Skeletal muscle tissue (tissue), 4 donors: ENCODE results near the gene SHISAL1. TPM values are rescaled to one million over a fixed set of nuclear protein-coding genes. Genes with fewer than 3 reads are reported as not detected.

ENCODE experiments used
- H3K27ac ChIP-seq: one replicate; pipeline ENCODE4 v1.7.0; 2013; ENCODE audit warnings: mild to moderate bottlenecking, low read depth, low read length, inconsistent platforms
- H3K27me3 ChIP-seq, 3 donors: one replicate each; pipeline ENCODE4 v1.7.0; 2013; ENCODE audit warnings: low read length in 3 of 3; ENCODE audit not compliant: control insufficient read depth in 3 of 3, insufficient read depth in 3 of 3
- H3K36me3 ChIP-seq, 3 donors: one replicate each; pipeline ENCODE4 v1.7.0; 2013; ENCODE audit warnings: low read length in 3 of 3; ENCODE audit not compliant: control insufficient read depth in 3 of 3, insufficient read depth in 3 of 3
- H3K4me1 ChIP-seq, 3 donors: one replicate each; pipeline ENCODE4 v1.7.0; 2013; ENCODE audit warnings: low read length in 3 of 3, mild to moderate bottlenecking in 3 of 3; ENCODE audit not compliant: control insufficient read depth in 3 of 3, insufficient read depth in 3 of 3
- H3K4me3 ChIP-seq, 3 donors: one replicate each; pipeline ENCODE4 v1.7.0; 2013; ENCODE audit warnings: low read length in 3 of 3
- H3K9ac ChIP-seq, 3 donors: one replicate each; pipeline ENCODE4 v1.7.0; 2013; ENCODE audit warnings: low read length in 3 of 3, mild to moderate bottlenecking in 3 of 3, moderate library complexity in 2 of 3, low read depth in 1 of 3
- H3K9me3 ChIP-seq, 3 donors: one replicate each; pipeline ENCODE4 v1.7.0; 2013; ENCODE audit warnings: low read length in 3 of 3; ENCODE audit not compliant: control insufficient read depth in 3 of 3
- total RNA-seq: library from RNA; depleted of rRNA; stranded (reverse); fragments of >200 nt; gene quantifications from one replicate; pipeline ENCODE4 v1.2.3, GENCODE V29; 2014
- donor health status: Osteomylitis.

SHISAL1 gene
- total RNA-seq, 1 donor from 2014 or later, result 7.3 TPM

DNA sequence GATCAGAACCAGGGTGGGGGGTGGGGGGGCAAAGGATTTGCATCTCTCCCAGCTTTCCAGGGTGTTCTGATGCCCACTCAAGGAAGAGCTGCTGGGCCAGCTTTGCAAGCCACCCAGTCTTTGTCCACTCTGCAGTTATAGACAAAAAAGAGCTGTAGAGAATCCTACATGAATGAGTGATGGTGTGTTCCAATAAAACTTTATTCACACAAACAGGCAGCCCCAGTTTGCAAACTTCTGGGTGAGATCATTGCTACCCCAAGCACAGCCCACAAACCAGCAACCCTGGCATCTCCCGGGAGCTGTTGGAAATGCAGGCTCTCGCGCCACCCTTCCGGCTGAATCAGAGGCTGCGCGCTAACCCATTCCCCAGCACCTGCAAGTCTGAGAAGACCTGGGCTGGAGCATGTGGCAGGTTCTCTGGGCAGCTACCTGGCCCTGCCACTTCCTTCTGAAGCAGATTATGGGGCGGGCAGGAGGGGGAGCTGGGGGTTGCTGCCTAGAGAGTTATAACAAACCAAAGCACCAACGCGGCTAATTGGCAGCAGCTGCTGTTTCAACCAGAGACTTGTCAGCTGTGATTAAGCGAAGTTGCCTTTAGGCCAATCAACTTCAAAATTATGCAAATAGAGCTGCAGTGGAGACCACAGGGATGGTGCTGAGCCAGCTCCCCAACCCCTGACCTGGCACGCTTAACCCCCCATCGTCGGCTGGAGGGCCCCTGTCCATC lies 3.8 kb upstream of the SHISAL1 start:
- no peaks in the 10 kb centered on the region for H3K36me3 ChIP-seq
- no peak overlapping the region for H3K4me3 ChIP-seq
- no peaks in the 10 kb centered on the region for H3K4me1 ChIP-seq
- no peak overlapping the region for H3K27ac ChIP-seq
- no peak overlapping the region for H3K9ac ChIP-seq
- H3K27me3 ChIP-seq, result peaks cover 17 to 23% (median 23%) of the 10 kb centered on the region in 3 donors
- H3K9me3 ChIP-seq, result no peaks in the 10 kb centered on the region

DNA sequence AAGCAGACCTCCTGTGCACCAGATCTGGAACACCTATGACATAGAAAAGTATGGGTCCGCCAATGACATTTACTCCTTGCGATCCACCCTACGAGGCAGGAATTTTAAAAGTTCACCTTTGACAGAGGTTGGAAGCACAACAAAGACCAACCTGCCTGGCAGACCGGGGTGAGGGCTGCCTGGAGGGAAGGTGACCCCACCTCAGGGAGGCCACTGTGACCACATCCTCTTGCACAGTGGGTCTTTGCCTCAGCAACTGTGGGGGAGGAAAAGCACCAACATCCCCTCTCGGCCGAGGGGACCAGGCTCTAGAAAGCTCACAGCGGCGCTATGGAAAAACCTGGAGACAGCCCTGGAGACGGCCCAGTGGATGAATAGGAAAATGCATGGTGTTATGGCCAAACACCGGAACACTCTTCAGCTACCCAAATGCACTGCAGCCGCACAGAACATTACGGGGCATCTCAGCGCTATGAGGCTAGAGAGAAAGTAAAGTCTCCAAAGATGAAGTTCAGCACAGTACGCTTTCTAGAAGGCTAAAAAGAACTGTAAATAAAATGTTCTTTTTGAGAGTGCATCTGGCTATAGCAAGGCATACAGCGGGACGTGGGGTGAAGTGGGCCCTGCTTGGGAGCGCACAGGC lies 1.8 kb upstream of the SHISAL1 start:
- no peak overlapping the region for H3K4me3 ChIP-seq
- no peaks in the 10 kb centered on the region for H3K36me3 ChIP-seq
- H3K27me3 ChIP-seq, result peaks cover 8 to 24% (median 20%) of the 10 kb centered on the region in 3 donors
- no peaks in the 10 kb centered on the region for H3K9me3 ChIP-seq
- H3K27ac ChIP-seq, result no peak overlapping the region
- no peak overlapping the region for H3K9ac ChIP-seq
- H3K4me1 ChIP-seq, result peaks cover 0 to 3% (median 0%) of the 10 kb centered on the region in 3 donors

DNA sequence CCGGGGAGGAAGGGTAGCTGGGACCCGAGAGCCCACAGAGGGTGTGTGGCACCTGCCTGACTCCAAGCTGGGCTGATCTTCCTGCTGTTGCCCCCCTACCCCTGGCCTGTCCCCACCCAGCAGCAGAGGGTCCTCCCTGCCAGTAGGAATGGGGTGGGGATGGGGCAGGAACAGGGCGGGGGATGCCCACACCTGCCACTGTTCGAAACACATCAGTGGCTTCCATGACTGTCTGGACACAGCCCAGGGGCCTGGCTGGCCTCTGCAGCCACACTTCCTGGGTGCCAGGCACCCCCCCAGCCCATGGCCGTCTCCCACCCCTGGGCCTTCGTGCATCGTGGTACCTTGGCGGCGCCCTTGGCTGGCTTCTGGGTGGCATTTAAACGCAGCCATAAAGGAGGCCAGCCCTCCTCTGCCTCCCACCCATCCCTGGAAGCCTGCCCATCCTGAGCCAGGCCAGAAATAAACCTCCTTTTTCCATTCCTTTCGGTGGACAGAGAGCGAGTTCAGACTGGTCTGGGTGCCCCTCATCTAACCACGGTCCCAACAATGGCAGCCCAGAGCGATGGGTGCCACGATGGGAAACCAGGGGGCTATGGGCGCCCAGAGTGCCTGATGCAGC lies 745 bp upstream of the SHISAL1 start:
- Histone ChIP-seq H3K9me3 (no peaks in the 10 kb centered on the region), H3K4me1 (peaks cover 3 to 7% (median 4%) of the 10 kb centered on the region in 3 donors), H3K9ac (no peak overlapping the region), H3K27me3 (peaks cover 8 to 24% (median 20%) of the 10 kb centered on the region in 3 donors), H3K4me3 (no peak overlapping the region), H3K27ac (no peak overlapping the region), H3K36me3 (no peaks in the 10 kb centered on the region)

DNA sequence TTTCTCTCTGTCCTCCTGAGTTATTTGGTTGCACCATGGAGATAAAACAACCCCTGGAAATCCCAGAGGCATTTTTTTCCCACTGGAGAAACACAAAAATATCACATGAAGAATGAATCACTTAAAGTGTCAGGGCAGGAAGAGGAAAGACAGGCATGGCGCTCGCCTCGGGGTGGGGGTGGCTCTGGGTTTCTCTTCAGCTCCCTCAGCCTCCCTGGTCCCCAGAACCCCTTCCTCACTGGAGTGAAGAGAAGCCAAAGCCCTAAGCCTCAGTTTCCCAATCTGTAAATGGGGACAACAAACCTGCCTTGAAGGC lies 938 bp downstream of the SHISAL1 start:
- H3K9me3 ChIP-seq, result no peaks in the 10 kb centered on the region
- H3K4me1 ChIP-seq, result peaks cover 3 to 11% (median 10%) of the 10 kb centered on the region in 3 donors
- H3K27me3 ChIP-seq, result peaks cover 8 to 21% (median 12%) of the 10 kb centered on the region in 3 donors
- no peak overlapping the region for H3K9ac ChIP-seq
- no peaks in the 10 kb centered on the region for H3K36me3 ChIP-seq
- H3K27ac ChIP-seq, result no peak overlapping the region
- no peak overlapping the region for H3K4me3 ChIP-seq

DNA sequence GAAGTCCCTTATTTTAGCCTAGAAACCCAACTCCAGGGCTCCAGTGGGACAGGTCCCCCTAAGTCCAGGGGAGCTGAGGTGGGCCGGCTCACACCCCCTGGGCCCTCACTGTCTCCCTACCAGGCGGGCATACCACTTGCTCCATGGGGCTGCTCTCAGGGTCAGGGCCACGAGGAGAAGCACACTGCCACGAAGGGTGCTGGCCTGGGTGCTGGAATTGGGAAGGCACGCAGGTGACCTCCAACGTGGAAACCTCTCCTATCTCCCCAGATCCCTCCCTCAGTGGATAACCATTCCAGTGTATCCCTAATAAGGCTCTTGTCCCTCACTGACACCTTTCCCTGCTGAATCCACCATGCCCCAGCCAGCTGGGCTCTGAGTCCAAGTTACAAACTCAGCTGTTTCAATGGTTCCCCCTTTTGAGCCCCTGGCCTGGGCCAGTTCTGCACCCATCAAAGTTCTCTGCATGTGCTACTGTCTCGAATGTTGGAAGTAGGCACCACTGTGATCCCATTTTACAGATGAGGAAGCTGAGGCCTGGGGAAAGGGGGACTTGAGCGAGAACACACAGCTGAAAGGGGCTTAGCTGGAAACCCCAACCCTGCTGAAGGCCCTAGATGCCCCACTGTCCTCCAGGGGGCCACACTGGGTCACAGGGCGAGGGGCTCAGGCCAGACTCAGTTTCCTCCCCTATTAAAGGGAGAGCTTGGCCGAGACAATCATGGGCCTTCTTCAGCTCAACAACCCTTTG lies 1.5 kb downstream of the SHISAL1 start:
- no peak overlapping the region for H3K9ac ChIP-seq
- H3K27me3 ChIP-seq, result peaks cover 8 to 16% (median 12%) of the 10 kb centered on the region in 3 donors
- no peak overlapping the region for H3K4me3 ChIP-seq
- no peaks in the 10 kb centered on the region for H3K36me3 ChIP-seq
- no peaks in the 10 kb centered on the region for H3K9me3 ChIP-seq
- peaks cover 3 to 11% (median 10%) of the 10 kb centered on the region in 3 donors for H3K4me1 ChIP-seq
- no peak overlapping the region for H3K27ac ChIP-seq

DNA sequence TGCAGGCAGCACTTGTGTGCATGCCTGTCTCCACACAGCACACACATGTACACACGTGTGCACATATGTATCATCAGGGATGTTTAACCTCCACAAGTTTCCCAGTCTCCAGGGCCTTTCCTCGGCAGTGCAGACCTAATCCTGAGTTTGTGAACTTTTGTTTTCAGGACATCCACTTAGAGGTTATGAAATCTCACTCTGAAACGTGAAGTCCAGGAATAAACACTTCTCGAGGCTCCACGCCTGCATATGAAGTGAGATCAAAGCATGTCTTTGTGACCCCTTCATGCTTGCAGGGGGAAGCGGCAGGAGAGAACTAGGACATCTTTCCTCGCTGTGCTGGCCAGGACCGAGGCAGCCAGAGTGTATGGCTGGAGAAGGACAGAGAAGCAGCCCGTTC lies 3.1 kb downstream of the SHISAL1 start:
- Histone ChIP-seq H3K27ac (no peak overlapping the region), H3K9me3 (no peaks in the 10 kb centered on the region), H3K4me1 (peaks cover 9 to 16% (median 11%) of the 10 kb centered on the region in 3 donors), H3K9ac (no peak overlapping the region), H3K4me3 (no peak overlapping the region), H3K27me3 (peaks cover 5 to 12% (median 5%) of the 10 kb centered on the region in 3 donors), H3K36me3 (no peaks in the 10 kb centered on the region)

DNA sequence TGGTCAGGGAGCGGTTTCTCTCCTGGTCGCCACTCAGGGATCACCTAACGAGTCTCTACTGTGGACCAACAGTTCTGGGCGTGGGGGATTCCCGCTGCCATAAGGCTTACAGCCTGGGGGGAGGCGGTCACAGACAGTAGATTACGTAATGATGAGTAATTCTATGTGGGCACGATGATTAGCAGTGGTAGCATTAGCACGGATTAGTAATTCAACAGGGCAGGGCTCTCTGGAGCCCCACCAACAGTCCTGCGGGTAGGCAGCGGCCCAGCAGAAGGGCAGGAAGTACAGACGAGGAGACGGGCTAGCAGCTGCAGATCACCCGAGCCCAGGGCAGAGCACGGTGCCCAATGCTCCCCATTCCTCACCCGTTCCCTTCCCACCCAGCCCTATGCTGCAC lies 3.6 kb downstream of the SHISAL1 start:
- Histone ChIP-seq H3K4me1 (peaks cover 10 to 16% (median 11%) of the 10 kb centered on the region in 3 donors), H3K9ac (no peak overlapping the region), H3K9me3 (no peaks in the 10 kb centered on the region), H3K4me3 (no peak overlapping the region), H3K27ac (no peak overlapping the region), H3K36me3 (no peaks in the 10 kb centered on the region), H3K27me3 (peaks cover 5 to 12% (median 5%) of the 10 kb centered on the region in 3 donors)

DNA sequence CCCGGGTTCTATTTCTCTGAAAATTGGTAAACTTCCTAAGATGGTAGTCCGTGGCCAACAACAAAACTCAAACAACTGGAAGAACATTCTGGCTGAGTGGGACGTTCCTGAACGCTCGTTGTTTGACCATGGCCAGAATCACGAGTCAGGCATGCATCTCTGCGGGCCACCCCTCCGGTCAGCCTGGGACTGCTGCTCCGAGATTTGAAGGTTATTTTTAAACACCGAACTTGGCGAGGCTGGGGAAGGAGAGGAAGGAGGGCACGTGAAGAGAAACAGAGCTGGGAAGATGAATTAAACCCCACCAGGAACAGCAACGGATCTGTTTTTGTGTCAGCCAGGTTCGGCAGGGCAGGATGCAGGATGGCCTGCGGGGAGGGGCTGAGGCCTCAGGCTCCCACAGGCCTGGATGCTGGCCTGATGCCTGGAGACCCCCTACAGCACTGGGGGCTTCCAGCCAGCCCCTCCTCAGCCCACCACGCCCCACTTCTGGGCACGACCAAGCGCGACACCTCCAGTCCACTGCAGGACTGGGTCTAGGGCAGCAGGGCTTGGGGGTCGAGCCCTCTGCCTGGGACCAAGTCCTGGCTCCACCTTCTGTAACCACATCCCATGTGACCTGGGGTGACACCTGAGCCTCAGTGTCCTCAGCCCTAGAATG lies 5.1 kb downstream of the SHISAL1 start:
- Histone ChIP-seq H3K4me1 (peaks cover 11 to 16% (median 11%) of the 10 kb centered on the region in 3 donors), H3K9me3 (no peaks in the 10 kb centered on the region), H3K4me3 (no peak overlapping the region), H3K36me3 (no peaks in the 10 kb centered on the region), H3K27ac (peak overlapping the region; percentile 44), H3K27me3 (peaks cover 5 to 6% (median 5%) of the 10 kb centered on the region in 3 donors), H3K9ac (no peak overlapping the region)

DNA sequence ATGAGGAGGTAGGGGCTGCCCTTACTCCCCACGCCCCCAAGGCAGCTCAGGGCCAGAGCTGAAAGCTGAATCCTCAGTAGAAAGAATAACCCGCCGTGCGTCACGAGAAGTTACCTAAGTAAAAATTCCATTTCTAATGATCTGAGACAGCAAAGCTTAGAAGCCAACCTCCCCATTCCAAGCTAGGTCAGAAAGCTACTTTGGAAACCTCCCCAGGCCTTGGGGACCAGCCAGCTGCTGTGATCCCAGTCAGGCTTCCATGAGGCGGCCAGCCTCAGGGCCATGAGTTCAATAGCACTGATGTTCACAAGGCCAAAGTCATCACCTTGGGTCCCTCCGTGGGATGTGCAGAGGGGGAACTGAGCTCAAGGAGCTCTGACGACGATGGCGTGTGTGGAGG lies 6.9 kb downstream of the SHISAL1 start:
- peaks cover 7 to 9% (median 7%) of the 10 kb centered on the region in 3 donors for H3K27me3 ChIP-seq
- no peak overlapping the region for H3K9ac ChIP-seq
- no peaks in the 10 kb centered on the region for H3K36me3 ChIP-seq
- H3K27ac ChIP-seq, result no peak overlapping the region
- peaks cover 11 to 16% (median 11%) of the 10 kb centered on the region in 3 donors for H3K4me1 ChIP-seq
- H3K4me3 ChIP-seq, result no peak overlapping the region
- no peaks in the 10 kb centered on the region for H3K9me3 ChIP-seq
